ENCODE measurements around the gene KRTAP4-7. TPM values are rescaled to one million over a fixed set of nuclear protein-coding genes. Genes with fewer than 3 reads are reported as not detected.
"Not testable (repeated sequence)": the region's sequence is repeated elsewhere in the genome, so short reads cannot be mapped to it uniquely, and the experiment has no call there.

Gene KRTAP4-7
- total RNA-seq, 1 donor from 2014 or later: not detected

- no peak overlapping the region for H3K27ac Mint-ChIP-seq (ENCODE audit: unreplicated experiment)
- no peaks in the 10 kb centered on the region for H3K36me3 Mint-ChIP-seq (ENCODE audit: low read depth, unreplicated experiment)
- no peak for TF ChIP-seq CTCF (IDR thresholded peaks at IDR 0.05; ENCODE audit: unreplicated experiment)
- DNase-seq (ENCODE audit: low spot score): no peak
- no peaks in the 10 kb centered on the region for H3K9me3 Mint-ChIP-seq (ENCODE audit: unreplicated experiment)
- H3K4me1 Mint-ChIP-seq (ENCODE audit: unreplicated experiment): no peaks in the 10 kb centered on the region
- H3K27me3 Mint-ChIP-seq (ENCODE audit: unreplicated experiment): peaks cover 1% of the 10 kb centered on the region
- H3K4me3 Mint-ChIP-seq (ENCODE audit: unreplicated experiment): no peak overlapping the region
These were observed 35.5 kb upstream of the KRTAP4-7 start for GRCh38 chr17:41048441-41048840.

GRCh38 chr17:41049110-41049509, 34.8 kb upstream of the KRTAP4-7 start:
- H3K36me3 Mint-ChIP-seq (ENCODE audit: low read depth, unreplicated experiment): no peaks in the 10 kb centered on the region
- H3K27me3 Mint-ChIP-seq (ENCODE audit: unreplicated experiment): peaks cover 1% of the 10 kb centered on the region
- no peaks in the 10 kb centered on the region for H3K9me3 Mint-ChIP-seq (ENCODE audit: unreplicated experiment)
- no peak for DNase-seq (ENCODE audit: low spot score)
- H3K27ac Mint-ChIP-seq (ENCODE audit: unreplicated experiment): no peak overlapping the region
- TF ChIP-seq CTCF (IDR thresholded peaks at IDR 0.05; ENCODE audit: unreplicated experiment): no peak
- H3K4me1 Mint-ChIP-seq (ENCODE audit: unreplicated experiment): no peaks in the 10 kb centered on the region
- H3K4me3 Mint-ChIP-seq (ENCODE audit: unreplicated experiment): no peak overlapping the region

GRCh38 chr17:41052566-41052965, 31.4 kb upstream of the KRTAP4-7 start:
- no peaks in the 10 kb centered on the region for H3K4me1 Mint-ChIP-seq (ENCODE audit: unreplicated experiment)
- no peak overlapping the region for H3K27ac Mint-ChIP-seq (ENCODE audit: unreplicated experiment)
- TF ChIP-seq CTCF (IDR thresholded peaks at IDR 0.05; ENCODE audit: unreplicated experiment): no peak
- no peak overlapping the region for H3K4me3 Mint-ChIP-seq (ENCODE audit: unreplicated experiment)
- no peaks in the 10 kb centered on the region for H3K9me3 Mint-ChIP-seq (ENCODE audit: unreplicated experiment)
- H3K27me3 Mint-ChIP-seq (ENCODE audit: unreplicated experiment): no peaks in the 10 kb centered on the region
- no peak for DNase-seq (ENCODE audit: low spot score)
- H3K36me3 Mint-ChIP-seq (ENCODE audit: low read depth, unreplicated experiment): no peaks in the 10 kb centered on the region

- Mint-ChIP-seq H3K4me1 (ENCODE audit: unreplicated experiment) (no peaks in the 10 kb centered on the region), H3K36me3 (ENCODE audit: low read depth, unreplicated experiment) (no peaks in the 10 kb centered on the region), H3K27me3 (ENCODE audit: unreplicated experiment) (no peaks in the 10 kb centered on the region), H3K9me3 (ENCODE audit: unreplicated experiment) (no peaks in the 10 kb centered on the region), H3K4me3 (ENCODE audit: unreplicated experiment) (no peak overlapping the region), H3K27ac (ENCODE audit: unreplicated experiment) (no peak overlapping the region)
- no peak for TF ChIP-seq CTCF (IDR thresholded peaks at IDR 0.05; ENCODE audit: unreplicated experiment)
- DNase-seq (ENCODE audit: low spot score): no peak
These were observed 29.9 kb upstream of the KRTAP4-7 start for GRCh38 chr17:41054025-41054424.

GRCh38 chr17:41054556-41054955, 29.4 kb upstream of the KRTAP4-7 start:
- H3K4me1 Mint-ChIP-seq (ENCODE audit: unreplicated experiment); H3K36me3 Mint-ChIP-seq (ENCODE audit: low read depth, unreplicated experiment); H3K27ac Mint-ChIP-seq (ENCODE audit: unreplicated experiment); DNase-seq (ENCODE audit: low spot score); H3K9me3 Mint-ChIP-seq (ENCODE audit: unreplicated experiment); H3K4me3 Mint-ChIP-seq (ENCODE audit: unreplicated experiment); H3K27me3 Mint-ChIP-seq (ENCODE audit: unreplicated experiment): not testable (repeated sequence)

- H3K9me3 Mint-ChIP-seq (ENCODE audit: unreplicated experiment); H3K4me1 Mint-ChIP-seq (ENCODE audit: unreplicated experiment); H3K27ac Mint-ChIP-seq (ENCODE audit: unreplicated experiment); H3K27me3 Mint-ChIP-seq (ENCODE audit: unreplicated experiment); DNase-seq (ENCODE audit: low spot score); H3K4me3 Mint-ChIP-seq (ENCODE audit: unreplicated experiment); H3K36me3 Mint-ChIP-seq (ENCODE audit: low read depth, unreplicated experiment): not testable (repeated sequence)
These were observed 28.8 kb upstream of the KRTAP4-7 start, which contains the start of gene KRTAP2-2 for GRCh38 chr17:41055130-41055529. Gene KRTAP2-2, minus strand, starts transcription at chr17:41055230. Its CDS starts 19 bp downstream, at chr17:41055211.
